GM12874 (cell line): ENCODE measurements around the gene KIF26A.

Experiments used
- TF ChIP-seq, protein P1 (sequence below): IDR thresholded peaks from 2 replicates; pipeline ENCODE4 v1.5.1; 2011; ENCODE audit warnings: low read depth, mild to moderate bottlenecking, control low read depth, low read length, moderate library complexity; ENCODE audit not compliant: insufficient read depth

KIF26A gene

DNA sequence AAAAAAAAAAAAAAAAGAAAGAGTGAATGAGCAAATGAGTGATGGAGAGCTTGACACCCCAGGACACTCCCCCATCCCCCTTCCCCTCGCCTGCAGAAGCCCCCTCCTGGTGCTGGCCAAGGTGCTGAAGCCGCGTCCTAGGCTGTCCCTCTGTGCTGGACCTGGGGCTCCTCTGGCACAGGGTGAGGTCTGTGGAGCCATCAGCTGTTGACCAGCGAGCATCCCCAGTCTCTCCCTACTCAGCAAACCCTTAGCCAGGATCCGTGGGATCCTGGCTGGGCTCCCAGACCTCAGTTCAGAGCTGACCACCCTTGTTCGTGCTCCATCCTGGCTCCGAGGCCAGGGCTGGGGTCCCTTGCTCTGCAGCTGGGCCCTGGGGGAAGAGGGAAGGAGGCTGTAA, 5.4 kb upstream of the KIF26A start:
- TF ChIP-seq, protein P1, sequence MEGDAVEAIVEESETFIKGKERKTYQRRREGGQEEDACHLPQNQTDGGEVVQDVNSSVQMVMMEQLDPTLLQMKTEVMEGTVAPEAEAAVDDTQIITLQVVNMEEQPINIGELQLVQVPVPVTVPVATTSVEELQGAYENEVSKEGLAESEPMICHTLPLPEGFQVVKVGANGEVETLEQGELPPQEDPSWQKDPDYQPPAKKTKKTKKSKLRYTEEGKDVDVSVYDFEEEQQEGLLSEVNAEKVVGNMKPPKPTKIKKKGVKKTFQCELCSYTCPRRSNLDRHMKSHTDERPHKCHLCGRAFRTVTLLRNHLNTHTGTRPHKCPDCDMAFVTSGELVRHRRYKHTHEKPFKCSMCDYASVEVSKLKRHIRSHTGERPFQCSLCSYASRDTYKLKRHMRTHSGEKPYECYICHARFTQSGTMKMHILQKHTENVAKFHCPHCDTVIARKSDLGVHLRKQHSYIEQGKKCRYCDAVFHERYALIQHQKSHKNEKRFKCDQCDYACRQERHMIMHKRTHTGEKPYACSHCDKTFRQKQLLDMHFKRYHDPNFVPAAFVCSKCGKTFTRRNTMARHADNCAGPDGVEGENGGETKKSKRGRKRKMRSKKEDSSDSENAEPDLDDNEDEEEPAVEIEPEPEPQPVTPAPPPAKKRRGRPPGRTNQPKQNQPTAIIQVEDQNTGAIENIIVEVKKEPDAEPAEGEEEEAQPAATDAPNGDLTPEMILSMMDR = no peak

DNA sequence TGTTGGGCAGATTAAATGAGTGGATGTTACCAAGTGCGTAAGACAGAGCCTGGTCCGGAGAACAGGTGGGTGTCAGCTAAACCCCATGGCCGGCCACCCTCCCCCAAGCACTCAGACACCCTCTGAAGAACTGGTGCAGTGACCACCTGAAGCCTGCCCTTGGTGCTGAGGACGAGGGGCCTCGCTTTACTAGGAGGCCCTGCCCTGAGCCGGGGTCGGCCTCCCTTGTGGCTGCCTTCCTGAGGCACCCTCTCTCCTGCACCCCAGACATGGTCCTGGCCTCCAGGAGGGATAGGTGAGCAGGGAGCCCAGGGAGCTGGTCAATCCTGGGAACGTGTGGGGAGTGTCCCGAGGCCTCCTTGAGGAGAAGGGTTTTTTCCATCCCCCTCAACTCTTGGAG, 4.9 kb upstream of the KIF26A start:
- TF ChIP-seq, protein P1 = no peak

DNA sequence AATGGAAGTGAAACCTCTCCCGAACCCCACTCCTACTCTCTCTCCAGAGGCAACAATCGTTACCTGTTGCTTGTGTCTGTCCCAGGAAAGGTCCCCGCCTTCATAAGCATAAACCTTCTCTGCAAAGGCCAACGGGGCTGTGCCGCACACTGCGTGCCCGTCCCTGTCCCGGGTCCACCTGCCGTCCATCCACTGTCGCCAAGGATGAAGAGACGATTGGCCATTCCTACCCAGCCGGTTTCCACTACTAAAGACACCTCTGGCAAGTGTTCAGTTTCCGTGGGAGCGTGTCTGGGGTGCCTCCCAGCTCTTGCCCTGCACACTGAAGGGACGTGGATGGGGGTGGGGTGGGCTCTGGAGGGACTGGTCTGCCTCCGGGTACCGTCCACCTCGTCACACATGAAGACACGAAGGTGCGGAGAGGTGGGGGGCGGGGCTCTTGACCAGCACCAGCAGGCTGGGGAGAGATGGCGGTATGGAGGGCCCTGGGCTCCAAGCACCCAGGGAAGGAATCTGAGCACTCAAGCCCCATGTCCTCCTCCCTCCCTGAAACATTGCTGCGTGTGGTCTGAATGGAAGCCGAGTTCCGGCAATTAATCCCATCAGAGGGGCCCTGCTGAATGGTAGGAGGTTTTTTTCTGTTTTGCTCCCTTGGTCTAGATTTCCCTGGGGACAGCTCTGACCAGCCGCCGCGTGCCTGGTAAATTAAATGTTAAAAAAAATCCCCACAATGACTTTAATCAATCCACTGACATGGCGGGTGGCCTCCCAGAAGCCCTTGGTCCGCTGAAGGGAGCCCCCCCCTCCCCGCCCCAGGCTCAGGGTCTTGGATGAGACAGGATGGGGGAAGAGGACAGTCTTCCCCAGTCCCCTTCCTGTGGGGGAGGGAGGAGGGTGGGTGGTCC, 4.1 kb upstream of the KIF26A start:
- TF ChIP-seq, protein P1 = no peak

DNA sequence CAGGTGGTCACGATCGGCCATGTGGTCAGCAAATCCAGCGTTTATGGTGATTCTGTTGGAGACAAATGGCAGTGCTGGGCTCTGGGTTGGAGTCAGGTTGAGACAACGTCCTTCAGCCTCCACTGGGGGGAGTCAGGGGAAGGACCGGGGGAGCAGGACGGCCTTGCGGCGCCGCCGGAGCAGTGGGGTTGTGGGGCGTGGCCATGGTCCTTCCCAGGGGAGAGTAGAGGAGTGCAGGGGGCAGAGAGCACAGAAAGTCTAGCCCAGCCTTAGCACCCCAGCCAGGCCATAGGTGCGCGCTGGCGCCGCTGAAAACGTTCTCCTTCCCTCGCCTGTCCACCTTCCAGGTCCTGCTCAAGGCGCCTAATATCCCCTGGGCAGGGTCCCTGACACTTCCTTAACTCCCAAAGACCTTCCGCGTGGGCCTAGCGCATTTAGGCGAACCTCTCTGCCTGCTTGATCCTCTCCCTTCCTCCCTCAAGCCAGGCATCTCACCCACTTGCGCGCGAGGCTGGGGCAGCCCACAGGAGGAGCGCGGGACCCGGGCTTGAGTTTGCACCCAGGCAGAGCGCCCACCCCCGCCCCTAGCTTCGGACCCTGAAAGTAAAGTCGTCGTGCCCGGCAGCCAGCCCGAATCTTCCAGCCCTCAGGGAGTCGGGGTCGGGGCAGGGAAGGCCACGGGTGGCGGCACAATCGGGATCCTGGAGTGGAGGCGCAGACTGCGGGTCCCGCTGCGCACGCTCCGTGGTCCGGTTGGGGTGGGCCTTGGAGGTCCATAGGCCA, 3.1 kb upstream of the KIF26A start:
- TF ChIP-seq, protein P1 = no peak

DNA sequence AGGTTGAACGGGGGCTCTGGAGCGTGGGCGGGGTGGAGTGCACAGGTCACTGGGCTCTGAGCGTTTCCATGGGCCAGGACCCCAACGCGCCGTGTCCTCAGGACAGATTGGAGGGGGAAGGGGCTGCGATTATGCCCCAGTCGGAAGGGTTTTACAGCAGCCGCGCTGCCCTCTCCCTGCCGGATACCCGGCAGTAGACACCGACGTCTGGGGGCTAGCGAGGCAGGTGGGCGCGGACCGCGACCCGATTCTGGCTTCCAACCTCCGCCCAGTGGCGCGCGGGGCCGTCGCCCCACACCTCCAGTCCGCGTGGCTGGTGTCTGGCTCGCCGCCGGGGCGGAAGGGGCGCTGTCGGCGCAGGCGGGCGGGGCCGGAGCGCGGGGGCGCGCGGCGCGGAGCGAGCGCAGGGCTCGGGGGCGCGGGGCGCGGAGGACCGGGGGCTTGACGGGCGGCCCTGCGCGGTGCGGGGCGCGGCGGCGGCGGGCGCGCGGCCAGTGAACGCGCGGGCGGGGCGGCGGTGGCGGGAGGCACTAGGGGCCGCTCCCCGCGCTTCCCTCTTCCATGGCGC, 2.4 kb upstream of the KIF26A start:
- TF ChIP-seq, protein P1 = no peak

DNA sequence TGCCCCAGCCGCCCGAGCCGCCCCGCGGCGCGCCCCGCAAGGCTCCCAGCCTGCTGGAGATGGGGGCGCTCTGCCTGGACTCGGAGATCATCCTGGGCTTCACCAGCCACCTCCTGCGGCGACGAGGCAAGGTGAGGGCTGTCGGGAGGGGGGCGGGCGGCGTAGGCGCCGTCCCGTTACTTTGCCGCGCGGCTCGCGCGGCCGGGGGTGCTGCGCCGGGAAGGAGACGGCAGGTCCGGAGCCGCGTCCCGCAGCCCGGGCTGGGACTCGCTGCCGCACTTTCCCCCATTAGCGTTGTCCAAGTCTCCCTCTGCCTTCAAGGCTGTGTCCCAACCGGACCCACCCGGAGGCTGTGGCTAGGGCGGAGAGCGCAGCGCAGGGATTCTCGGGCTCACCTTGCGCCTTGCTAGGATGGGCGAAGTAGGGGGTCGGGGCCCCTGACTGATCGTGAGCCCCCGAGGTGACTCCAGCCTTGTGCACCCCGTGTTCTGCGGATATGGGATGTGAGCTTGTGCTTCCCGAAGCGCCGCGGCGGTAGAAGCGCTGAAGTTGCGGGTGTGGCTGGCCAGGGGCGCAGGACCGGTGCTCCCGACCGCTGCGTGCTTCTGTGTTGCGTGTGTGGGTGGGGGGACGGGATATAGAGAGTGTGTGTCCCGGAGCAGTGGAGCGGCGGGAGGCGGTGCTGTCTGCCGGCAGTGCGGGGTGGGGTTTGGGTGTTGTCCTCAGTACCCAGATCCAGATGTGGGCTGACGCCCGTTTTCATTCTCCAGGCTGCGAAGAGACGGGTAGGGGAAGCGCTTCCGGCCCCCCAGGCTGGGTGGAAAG, 1.7 kb upstream of the KIF26A start:
- TF ChIP-seq, protein P1 = no peak
